Mammary epithelial cell (primary cell): ENCODE data around the gene TCN2.

ENCODE experiments used
- CTCF ChIP-seq, 2 donors: IDR thresholded peaks in 1 of 2; conservative IDR thresholded peaks in 1 of 2; 2 replicates each; pipeline ENCODE4 v1.5.1; 2011 to 2012; ENCODE audit warnings: inconsistent platforms in 2 of 2, low read length in 2 of 2, mild to moderate bottlenecking in 2 of 2, control low read depth in 1 of 2, low read depth in 1 of 2; ENCODE audit not compliant: insufficient read depth in 1 of 2; ENCODE audit errors: extremely low read depth in 1 of 2
- EZH2 ChIP-seq: IDR thresholded peaks from 2 replicates; pipeline ENCODE4 v1.6.1; 2012; ENCODE audit warnings: low read length, inconsistent platforms, borderline replicate concordance

GRCh38 chr22:30626413-30626812 lies 19.4 kb downstream of the TCN2 start:
- TF ChIP-seq EZH2 (no peak), CTCF (conservative IDR thresholded peaks at IDR 0.05 in 1 of 2, IDR thresholded peaks at IDR 0.05 in 1 of 2; ENCODE audit: extremely low read depth in 1 of 2, insufficient read depth in 1 of 2, low read depth in 1 of 2, low read length in 2 of 2) (no peak)
